HFFc6 (cell line): ENCODE results near the gene SMG7. TPM values are rescaled to one million over a fixed set of nuclear protein-coding genes. Genes with fewer than 3 reads are reported as not detected.

Source experiments
- DNase-seq: peaks from one replicate; pipeline ENCODE4 v3.0.0-alpha.2; 2018
- H3K27ac Mint-ChIP-seq: 2 replicates; pipeline ENCODE4 v1.8.0; 2020; ENCODE audit warnings: mild to moderate bottlenecking, mixed read lengths
- H3K27me3 Mint-ChIP-seq: 2 replicates; pipeline ENCODE4 v1.8.0; 2021; ENCODE audit warnings: mild to moderate bottlenecking, moderate library complexity, mixed read lengths; ENCODE audit not compliant: insufficient read depth
- H3K36me3 Mint-ChIP-seq: 2 replicates; pipeline ENCODE4 v1.8.0; 2021; ENCODE audit warnings: low read depth, mixed read lengths
- H3K4me1 Mint-ChIP-seq: 2 replicates; pipeline ENCODE4 v1.8.0; 2020; ENCODE audit warnings: low read depth, mixed read lengths
- H3K4me3 Mint-ChIP-seq: 2 replicates; pipeline ENCODE4 v1.8.0; 2020; ENCODE audit warnings: mild to moderate bottlenecking, moderate library complexity, mixed read lengths
- H3K9me3 Mint-ChIP-seq: 2 replicates; pipeline ENCODE4 v1.8.0; 2020; ENCODE audit warnings: mild to moderate bottlenecking, mixed read lengths
- CTCF ChIP-seq: fragments of 200-600 bp; sonication (generic); IDR thresholded peaks from 2 replicates; pipeline ENCODE4 v1.5.0; 2021; ENCODE audit warnings: antibody characterized with exemption, mild to moderate bottlenecking
- total RNA-seq, 6 experiments: library from RNA; stranded (reverse); fragmentation: NEBNext Ultra II Directional; extraction: Animal tissue kit (Norgen Biotek cat#: 25700); gene quantifications; 2 replicates in 1 of 6; 3 replicates in 5 of 6; pipeline ENCODE4 v1.2.3, GENCODE V29; 2021

The SMG7 gene
- total RNA-seq, 6 experiments from 2014 or later, result 49.5 to 63.6 (median 55.5) TPM

DNA sequence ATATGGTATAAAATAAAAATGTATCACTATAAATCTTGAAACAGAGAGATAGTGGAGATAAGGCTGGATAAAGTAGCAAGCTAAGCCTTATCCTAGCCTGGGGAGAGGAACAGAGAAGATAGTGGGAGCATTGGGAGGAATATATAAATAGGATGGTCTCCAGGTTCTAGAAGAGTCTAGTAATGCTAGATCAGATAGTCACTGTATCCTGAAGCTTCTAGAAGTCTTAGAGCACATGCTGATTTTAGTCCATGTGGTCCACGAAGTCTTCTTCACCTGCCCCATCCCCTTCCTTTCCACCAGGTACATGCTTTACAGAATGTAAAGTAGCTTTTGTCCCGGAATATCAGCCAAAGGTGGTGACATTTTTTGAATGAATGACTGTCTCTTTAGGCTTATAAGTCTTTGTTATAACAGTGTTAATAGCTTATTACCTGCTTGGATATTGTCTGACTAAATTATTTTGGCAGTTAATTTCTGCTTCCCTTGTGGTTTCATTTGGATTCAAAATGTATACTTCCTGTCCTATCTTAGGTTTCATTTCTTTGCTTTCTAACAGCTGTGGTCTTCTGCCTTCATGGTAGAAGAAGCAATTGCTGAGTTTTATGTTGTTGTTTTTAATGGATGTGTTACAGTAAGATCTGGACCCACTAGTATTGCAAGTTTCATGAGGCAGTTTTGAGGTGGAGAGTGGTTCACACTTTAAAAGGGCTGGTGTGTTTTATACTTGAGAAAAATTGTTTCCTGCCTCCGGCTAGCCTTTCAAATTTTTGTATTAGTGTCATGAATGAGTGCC is 5.9 kb downstream of the SMG7 start:
- Mint-ChIP-seq H3K27me3 (no peaks in the 10 kb centered on the region; the same call in 1 of the 2 replicates), H3K4me1 (peaks cover 63% of the 10 kb centered on the region), H3K9me3 (no peaks in the 10 kb centered on the region), H3K4me3 (no peak overlapping the region), H3K27ac (no peak overlapping the region; the same call in 1 of the 2 replicates), H3K36me3 (peaks cover 9% of the 10 kb centered on the region; the same call in 1 of the 2 replicates)
- DNase-seq, result no peak
- TF ChIP-seq CTCF, result no peak

- H3K27ac Mint-ChIP-seq, result peak overlapping the region; percentile 44
- H3K36me3 Mint-ChIP-seq, result no peaks in the 10 kb centered on the region
- H3K27me3 Mint-ChIP-seq, result no peaks in the 10 kb centered on the region; the same call in 1 of the 2 replicates
- no peaks in the 10 kb centered on the region for H3K9me3 Mint-ChIP-seq
- H3K4me3 Mint-ChIP-seq, result peak overlapping the region; percentile 30
- peaks cover 56% of the 10 kb centered on the region for H3K4me1 Mint-ChIP-seq
- DNase-seq, result peak; percentile 4
- TF ChIP-seq CTCF, result no peak
Observed at GRCh38 chr1:183480971-183481441, 8.7 kb downstream of the SMG7 start.

DNA sequence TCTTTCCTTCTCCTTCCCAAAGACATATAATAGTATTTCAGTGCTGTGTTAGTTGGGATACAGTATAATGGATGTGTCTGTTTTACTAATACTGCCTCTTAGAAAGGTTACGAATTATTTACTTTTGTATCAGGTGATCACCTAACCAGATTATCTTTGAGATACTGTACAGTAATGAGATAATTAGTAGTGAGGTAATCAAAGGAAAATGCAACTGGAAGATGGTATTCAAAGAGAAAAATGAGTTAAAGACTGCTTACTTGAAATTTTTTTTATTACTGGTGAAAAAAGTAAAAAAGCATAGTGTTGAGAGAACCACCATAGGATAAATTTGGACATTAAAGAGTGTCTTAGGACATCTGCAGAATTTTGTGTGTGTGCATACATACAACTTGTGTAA is 10.9 kb downstream of the SMG7 start:
- Mint-ChIP-seq H3K36me3 (peaks cover 9% of the 10 kb centered on the region), H3K4me3 (no peak overlapping the region), H3K27ac (no peak overlapping the region), H3K4me1 (peaks cover 52% of the 10 kb centered on the region), H3K27me3 (no peaks in the 10 kb centered on the region; the same call in 1 of the 2 replicates), H3K9me3 (no peaks in the 10 kb centered on the region)
- DNase-seq, result no peak
- TF ChIP-seq CTCF, result no peak

DNA sequence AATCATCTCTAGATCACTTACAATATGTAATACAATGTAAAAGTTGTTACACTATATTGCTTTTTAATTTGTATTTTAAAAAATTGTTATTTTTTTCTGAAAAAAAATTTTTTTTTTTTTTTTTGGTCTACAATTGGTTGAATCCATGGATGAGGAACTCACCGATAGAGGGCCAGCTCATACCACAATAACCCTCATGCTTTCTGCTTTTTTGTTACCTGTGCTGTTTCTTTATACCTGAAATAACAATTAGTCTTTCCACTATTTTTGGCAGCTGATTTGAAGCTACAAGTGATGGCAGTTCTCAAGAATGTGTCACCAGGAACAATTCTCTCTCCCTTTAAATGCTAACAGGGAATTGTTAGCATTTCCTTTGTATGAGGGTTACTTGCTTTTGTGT is 12.0 kb downstream of the SMG7 start:
- no peak overlapping the region for H3K4me3 Mint-ChIP-seq
- no peaks in the 10 kb centered on the region; the same call in 1 of the 2 replicates for H3K27me3 Mint-ChIP-seq
- TF ChIP-seq CTCF, result no peak
- no peaks in the 10 kb centered on the region for H3K9me3 Mint-ChIP-seq
- H3K36me3 Mint-ChIP-seq, result peaks cover 9% of the 10 kb centered on the region
- H3K27ac Mint-ChIP-seq, result no peak overlapping the region
- H3K4me1 Mint-ChIP-seq, result peaks cover 42% of the 10 kb centered on the region
- DNase-seq, result no peak

DNA sequence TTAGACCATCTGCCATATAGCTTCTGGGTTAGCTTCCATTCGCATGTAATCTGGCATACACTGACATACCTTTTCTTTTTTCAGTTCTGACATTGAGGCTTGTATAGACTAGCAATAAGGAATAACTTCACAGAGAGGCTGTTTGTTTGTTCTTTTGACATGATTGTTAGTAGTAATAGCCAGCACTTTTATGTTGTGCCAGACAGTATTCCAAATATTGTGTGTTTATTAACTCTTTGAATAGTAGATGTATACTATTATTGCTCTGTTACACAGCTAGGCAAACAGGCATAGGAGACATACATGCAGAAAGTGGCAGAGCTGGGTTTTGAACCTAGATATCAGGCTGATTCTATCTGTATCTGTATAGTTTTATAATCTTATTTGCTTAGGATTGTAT is 12.6 kb downstream of the SMG7 start:
- peaks cover 9% of the 10 kb centered on the region for H3K36me3 Mint-ChIP-seq
- no peak overlapping the region for H3K27ac Mint-ChIP-seq

More for the DNA sequence above, 12.6 kb downstream of the SMG7 start:
- Mint-ChIP-seq H3K9me3 (no peaks in the 10 kb centered on the region), H3K4me1 (peaks cover 36% of the 10 kb centered on the region), H3K4me3 (no peak overlapping the region), H3K27me3 (no peaks in the 10 kb centered on the region; the same call in 1 of the 2 replicates)
- DNase-seq, result no peak
- TF ChIP-seq CTCF, result no peak
